Measurements from ENCODE around the gene CYBRD1.

- TF ChIP-seq CTCF (IDR thresholded peaks at IDR 0.05 in 4 of 5, conservative IDR thresholded peaks at IDR 0.05 in 1 of 5) (no peak), POLR2A (IDR thresholded peaks at IDR 0.05) (peak in 1 of 2 donors; percentile 52)
Measured at GRCh38 chr2:171523088-171524017, 1.1 kb downstream of the CYBRD1 start.

All from gastrocnemius medialis (tissue), 4 donors.